Activated T-helper 1 cell treated with anti-CD3 and anti-CD28 coated beads, Interleukin-2, amount 50 U/mL, for 16 hours (primary cell): Measurements from ENCODE around the gene FXR1.
"Not testable (repeated sequence)": the region's sequence is repeated elsewhere in the genome, so short reads cannot be mapped to it uniquely, and the experiment has no call there.

Experiments used
- DNase-seq, 2 donors: peaks; one replicate each; pipeline ENCODE4 v3.0.0-alpha.2; 2020; ENCODE audit warnings: low read depth in 1 of 2, low spot score in 1 of 2

Gene FXR1

DNA sequence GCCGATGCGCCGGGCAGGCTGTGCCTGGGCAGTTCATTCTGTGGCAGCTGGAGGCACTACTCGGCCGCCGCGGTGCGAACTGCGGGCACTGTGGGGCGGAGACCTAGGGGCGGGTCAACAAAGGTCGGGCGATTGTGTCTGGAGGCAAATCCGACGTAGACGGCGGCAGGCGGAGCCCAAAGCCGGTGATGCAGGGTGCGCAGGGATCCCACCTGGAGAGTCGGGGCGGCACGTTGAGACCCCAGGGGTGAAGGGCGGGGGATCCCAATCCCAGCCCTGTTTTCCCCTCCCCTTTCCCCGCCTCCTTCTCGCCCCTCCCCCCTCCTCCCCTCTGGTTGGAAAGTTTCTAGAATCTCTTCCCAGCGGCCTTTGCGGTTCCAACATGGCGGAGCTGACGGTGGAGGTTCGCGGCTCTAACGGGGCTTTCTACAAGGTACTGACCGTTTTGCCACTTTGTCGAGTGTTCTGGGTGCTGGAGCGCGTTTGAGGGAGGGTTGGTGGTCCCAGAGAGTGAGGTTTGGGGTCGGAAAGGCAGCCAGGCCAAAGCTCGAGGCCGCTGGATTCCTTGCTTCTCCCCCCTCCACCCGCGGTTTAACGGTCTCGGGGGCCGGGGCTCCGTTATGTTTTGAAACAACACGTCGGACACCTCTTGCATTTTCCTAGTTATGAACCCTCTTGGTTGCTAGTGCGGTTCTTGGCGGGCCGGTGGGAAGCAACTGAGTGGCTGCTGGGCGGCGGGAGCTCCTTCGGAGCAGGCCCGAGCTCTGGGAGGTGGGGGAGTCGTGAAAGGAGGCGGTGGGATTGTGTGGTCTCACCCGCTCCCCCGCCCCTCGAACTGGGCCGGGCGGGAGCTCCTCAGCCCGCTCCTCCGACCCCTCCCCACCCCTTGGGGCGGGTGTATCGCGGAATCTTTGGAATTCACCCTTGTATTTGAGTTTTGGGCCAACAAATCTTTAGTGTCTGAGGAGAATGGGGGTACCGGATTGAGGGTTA is at the start of gene FXR1:
FXR1 (plus strand) TSS at position 367 of the 993 bp plus-strand sequence; CDS start at position 383, 16 bp downstream.
- peak; percentile 81 to 83 for DNase-seq

DNA sequence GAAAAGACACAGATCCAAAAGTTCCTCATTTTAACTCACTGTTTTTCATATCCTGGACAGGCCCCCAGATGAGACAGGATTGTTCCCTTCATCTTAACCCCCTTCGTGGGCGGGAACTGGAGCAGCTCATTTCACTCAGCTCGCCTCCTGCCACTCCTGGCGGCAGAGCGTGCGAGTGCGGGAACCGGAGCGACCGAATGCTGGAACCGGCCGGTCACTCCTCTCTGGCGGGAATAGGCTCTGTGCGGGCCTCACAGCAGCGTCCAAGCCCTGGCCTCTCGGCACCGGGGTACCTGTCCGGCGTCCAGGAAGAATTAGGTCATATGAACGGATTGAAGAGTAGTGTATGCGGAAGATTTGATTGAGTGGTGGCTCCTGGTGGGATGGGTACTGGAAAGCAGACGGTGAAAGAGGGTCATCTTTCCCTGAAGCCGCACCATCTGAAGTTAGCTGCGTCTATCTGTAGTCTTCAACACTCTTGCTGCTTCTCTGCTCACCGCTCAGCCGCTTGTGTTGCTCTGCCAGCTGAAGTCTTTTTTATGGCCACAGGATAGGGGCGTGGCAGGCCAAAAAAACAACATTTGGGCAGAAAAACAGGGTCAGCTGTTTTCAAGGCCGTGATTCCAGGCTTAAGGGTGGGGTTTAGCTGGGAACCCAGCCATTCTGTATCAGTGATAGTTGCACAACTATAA is 42.3 kb upstream of the FXR1 start:
- no peak for DNase-seq

GRCh38 chr3:180871901-180872300 is 40.6 kb upstream of the FXR1 start:
- DNase-seq: no peak

GRCh38 chr3:180872430-180872829 is 40.0 kb upstream of the FXR1 start:
- DNase-seq: not testable (repeated sequence)

- no peak for DNase-seq
Measured at GRCh38 chr3:180875124-180875698, 37.3 kb upstream of the FXR1 start.

- DNase-seq: no peak
Measured at GRCh38 chr3:180881065-180881801, 31.2 kb upstream of the FXR1 start.

GRCh38 chr3:180882115-180882514 is 30.4 kb upstream of the FXR1 start:
- DNase-seq: no peak

GRCh38 chr3:180888992-180889560 is 23.4 kb upstream of the FXR1 start:
- DNase-seq: no peak

DNA sequence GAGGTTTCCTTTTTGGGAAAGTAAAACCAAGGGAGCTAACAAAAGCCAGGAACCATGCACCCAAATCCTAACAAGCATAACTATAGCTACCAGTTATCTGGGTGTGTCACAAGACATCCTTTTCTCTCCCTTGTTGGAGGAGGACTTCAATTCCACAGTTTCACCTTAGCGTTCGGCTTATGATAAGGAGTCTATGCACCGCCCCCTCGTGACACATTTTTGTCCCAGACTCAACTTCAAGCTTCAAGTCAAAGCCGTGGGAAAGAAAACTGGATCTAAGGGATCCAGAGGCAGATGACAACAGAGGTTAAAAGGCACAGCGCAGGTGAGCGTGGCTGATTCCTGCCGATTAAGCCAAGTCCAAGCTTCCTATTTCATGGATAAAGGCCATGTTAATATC is 13.9 kb upstream of the FXR1 start:
- no peak for DNase-seq

GRCh38 chr3:180909369-180910127 is 2.9 kb upstream of the FXR1 start:
- DNase-seq: no peak

DNA sequence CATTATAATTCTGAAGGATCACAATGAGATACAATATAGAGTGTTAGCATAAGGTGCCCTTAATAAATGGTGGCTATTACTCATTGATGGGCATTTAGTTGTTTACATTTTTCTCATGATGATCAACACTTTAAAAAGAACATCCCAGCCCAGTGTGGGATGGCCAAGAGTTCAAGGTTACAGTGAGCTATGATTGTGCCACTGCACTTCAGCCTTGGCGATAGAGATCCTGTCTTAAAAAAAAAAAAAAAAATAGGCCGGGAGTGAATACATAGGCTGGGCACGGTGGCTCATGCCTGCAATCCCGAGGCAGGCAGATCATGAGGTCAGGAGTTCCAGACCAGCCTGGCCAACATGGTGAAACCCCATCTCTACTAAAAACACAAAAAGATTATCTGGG is 1.6 kb upstream of the FXR1 start:
- no peak for DNase-seq

GRCh38 chr3:180911876-180912303 is 580 bp upstream of the FXR1 start:
- DNase-seq: no peak

DNA sequence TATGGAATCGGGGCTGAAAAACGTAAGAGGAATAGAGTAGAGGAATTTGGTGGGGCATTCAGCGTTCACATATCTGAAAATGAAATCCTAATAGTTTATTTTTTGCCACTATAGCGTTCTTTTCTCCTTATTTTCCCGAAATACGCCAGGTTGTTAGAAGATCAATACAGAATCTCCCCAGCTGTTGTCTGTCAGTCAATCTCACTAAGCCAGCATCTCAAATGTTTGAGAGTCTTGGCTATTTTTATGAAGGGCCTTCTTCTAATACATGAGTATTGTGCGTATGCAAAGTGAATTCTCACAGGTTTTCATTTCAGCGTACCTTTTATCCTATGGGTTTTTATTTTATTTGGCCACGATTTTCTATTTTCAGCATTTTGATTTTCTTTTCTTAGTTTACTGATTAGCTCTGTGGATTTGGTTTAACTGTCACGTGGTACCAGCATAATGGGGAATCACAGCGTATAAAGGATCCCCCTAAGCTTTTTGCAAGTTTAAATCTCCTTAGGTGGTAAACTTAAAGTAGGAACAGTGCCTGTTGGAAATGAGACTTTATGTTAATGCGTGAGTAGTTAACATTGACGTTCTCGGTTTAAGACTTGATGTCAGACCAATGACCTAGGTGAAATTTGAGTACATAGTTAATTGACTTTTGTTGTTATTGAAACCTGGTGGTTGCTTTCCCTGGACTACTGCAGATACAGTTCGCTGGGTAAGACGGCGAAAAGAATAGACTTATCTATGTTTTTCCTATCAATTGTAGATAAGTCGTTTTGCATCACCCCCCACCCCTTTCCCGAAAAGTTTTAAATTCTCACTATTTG is 1.3 kb downstream of the FXR1 start:
- no peak for DNase-seq

- no peak for DNase-seq
Measured at GRCh38 chr3:180918542-180918941, 6.1 kb downstream of the FXR1 start.

- DNase-seq: no peak
Measured at GRCh38 chr3:180922242-180922641, 9.8 kb downstream of the FXR1 start.

DNA sequence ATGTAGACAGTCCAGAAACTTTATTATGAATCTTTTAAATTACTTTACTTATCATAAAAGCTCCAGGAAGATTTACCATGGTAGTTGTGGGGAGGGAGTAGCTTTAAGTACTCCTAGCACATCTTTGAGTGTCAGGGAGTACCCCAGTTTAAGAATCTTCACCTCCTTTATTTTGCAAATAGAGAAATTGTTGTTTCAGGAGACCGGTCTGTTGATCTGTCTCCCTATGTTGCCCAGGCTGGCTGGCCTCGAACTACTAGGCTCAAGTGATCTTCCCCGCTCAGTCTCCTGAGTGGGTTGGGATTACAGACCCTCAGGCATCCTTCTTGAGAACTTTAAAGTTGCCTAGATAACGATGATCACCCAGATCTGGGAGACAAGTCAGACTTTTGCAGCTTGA is 11.1 kb downstream of the FXR1 start:
- DNase-seq: no peak

- DNase-seq: no peak
Measured at GRCh38 chr3:180926526-180926925, 14.1 kb downstream of the FXR1 start.

DNA sequence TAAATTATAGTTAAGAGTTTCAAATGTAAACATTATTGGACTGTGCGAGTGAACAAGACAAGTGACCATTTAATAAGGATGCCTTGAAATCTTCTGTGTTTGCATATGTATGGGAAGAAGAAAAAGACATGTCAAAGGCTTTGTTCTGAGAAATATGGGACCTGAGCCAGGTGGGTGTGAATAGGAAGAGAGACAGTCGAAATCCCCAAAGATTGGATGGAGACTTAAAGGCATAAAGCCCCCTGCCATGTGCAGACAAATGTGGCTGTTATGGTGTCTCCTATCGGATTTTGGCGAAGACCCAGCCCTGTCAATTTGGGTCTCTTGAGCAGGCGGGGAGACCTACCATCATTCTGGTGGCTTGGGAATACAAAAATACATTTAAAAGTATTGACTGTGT is 16.9 kb downstream of the FXR1 start:
- no peak for DNase-seq

DNA sequence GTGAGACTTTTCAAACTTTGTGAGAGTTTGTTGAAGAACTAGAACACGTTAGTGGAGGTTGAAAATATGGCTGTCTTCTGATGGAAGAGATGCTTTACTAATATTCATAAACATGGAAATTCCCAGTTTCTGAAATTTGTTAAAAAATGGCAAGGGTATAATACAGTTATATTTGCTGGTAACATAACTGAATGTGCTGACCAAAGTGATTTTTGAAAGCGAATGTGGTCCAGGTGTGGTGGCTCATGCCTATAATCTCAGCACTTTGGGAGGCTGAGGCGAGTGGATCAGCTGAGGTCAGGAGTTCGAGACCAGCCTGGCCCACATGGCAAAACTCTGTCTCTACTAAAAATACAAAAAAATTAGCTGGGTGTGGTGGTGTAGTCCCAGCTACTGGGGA is 18.1 kb downstream of the FXR1 start:
- DNase-seq: no peak
